Upper lobe of right lung (tissue), 1 donor: ENCODE results near the gene FIP1L1. TPM values are rescaled to one million over a fixed set of nuclear protein-coding genes. Genes with fewer than 3 reads are reported as not detected.

Experiments
- ATAC-seq: fragments of 200-7000 bp; cut with Tn5 transposase; one replicate; pipeline ENCODE4 v1.9.1; 2020; ENCODE audit warnings: mild to moderate bottlenecking, moderate library complexity
- DNase-seq: peaks from one replicate; pipeline ENCODE4 v3.0.0-alpha.2; 2020
- H3K27ac ChIP-seq: fragments of 200-600 bp; one replicate; pipeline ENCODE4 v1.8.0; 2022
- H3K27me3 ChIP-seq: fragments of 200-600 bp; one replicate; pipeline ENCODE4 v1.8.0; 2022; ENCODE audit warnings: mild to moderate bottlenecking
- H3K36me3 ChIP-seq: fragments of 200-600 bp; one replicate; pipeline ENCODE4 v1.8.0; 2022
- H3K4me1 ChIP-seq: fragments of 200-600 bp; one replicate; pipeline ENCODE4 v1.8.0; 2022
- H3K4me3 ChIP-seq: fragments of 200-600 bp; one replicate; pipeline ENCODE4 v1.8.0; 2022; ENCODE audit warnings: mild to moderate bottlenecking
- H3K9me3 ChIP-seq: fragments of 200-600 bp; one replicate; pipeline ENCODE4 v1.8.0; 2022
- CTCF ChIP-seq: fragments of 200-600 bp; IDR thresholded peaks from one replicate; pipeline ENCODE4 v1.8.0; 2022; ENCODE audit warnings: antibody characterized with exemption
- intact Hi-C: fragments of 100-400 bp; cut with DNase I; formaldehyde crosslinking; loops from one replicate; pipeline ENCODE4 v1.11.0; 2022
- total RNA-seq: library from RNA; stranded (reverse); fragmentation: NEBNext Ultra II Directional; extraction: Animal tissue kit (Norgen Biotek cat#: 25700); gene quantifications from one replicate; pipeline ENCODE4 v1.2.1, GENCODE V29; 2021
- donor health status: DM: no; HTN: yes; CAD: no; lungs with severe emphysema.

Gene FIP1L1
- total RNA-seq, 1 donor from 2014 or later = 39.0 TPM

- intact Hi-C loops = no loop called here
- H3K27ac ChIP-seq = no peak overlapping the region
- H3K9me3 ChIP-seq = no peaks in the 10 kb centered on the region
- ATAC-seq = no peak
- H3K27me3 ChIP-seq = no peaks in the 10 kb centered on the region
- TF ChIP-seq CTCF = no peak
- H3K36me3 ChIP-seq = peaks cover 63% of the 10 kb centered on the region
- no peaks in the 10 kb centered on the region for H3K4me1 ChIP-seq
- no peak for DNase-seq
- H3K4me3 ChIP-seq = no peak overlapping the region
Measured at GRCh38 chr4:53432528-53433424, 55.3 kb downstream of the FIP1L1 start.

- Histone ChIP-seq H3K36me3 (peaks cover 38% of the 10 kb centered on the region), H3K4me1 (no peaks in the 10 kb centered on the region), H3K4me3 (no peak overlapping the region), H3K9me3 (no peaks in the 10 kb centered on the region), H3K27ac (no peak overlapping the region), H3K27me3 (no peaks in the 10 kb centered on the region)
- DNase-seq (no peak), ATAC-seq (peak; percentile 34)
- no peak for TF ChIP-seq CTCF
- intact Hi-C loops = no loop called here
Measured at GRCh38 chr4:53436251-53436650, 58.8 kb downstream of the FIP1L1 start.

- no peak overlapping the region for H3K4me3 ChIP-seq
- no peak for DNase-seq
- no peak overlapping the region for H3K27ac ChIP-seq
- H3K9me3 ChIP-seq = no peaks in the 10 kb centered on the region
- intact Hi-C loops = no loop called here
- peaks cover 49% of the 10 kb centered on the region for H3K36me3 ChIP-seq
- no peaks in the 10 kb centered on the region for H3K27me3 ChIP-seq
- ATAC-seq = no peak
- no peak for TF ChIP-seq CTCF
- no peaks in the 10 kb centered on the region for H3K4me1 ChIP-seq
Measured at GRCh38 chr4:53441564-53441963, 64.1 kb downstream of the FIP1L1 start.

- no peak for ATAC-seq
- H3K27ac ChIP-seq = no peak overlapping the region
- DNase-seq = no peak
- peaks cover 46% of the 10 kb centered on the region for H3K36me3 ChIP-seq
- no peaks in the 10 kb centered on the region for H3K9me3 ChIP-seq
- no peaks in the 10 kb centered on the region for H3K4me1 ChIP-seq
- intact Hi-C loops = no loop called here
- no peaks in the 10 kb centered on the region for H3K27me3 ChIP-seq
- no peak overlapping the region for H3K4me3 ChIP-seq
- TF ChIP-seq CTCF = no peak
Measured at GRCh38 chr4:53444954-53445353, 67.5 kb downstream of the FIP1L1 start.

- H3K27ac ChIP-seq = no peak overlapping the region
- no peaks in the 10 kb centered on the region for H3K4me1 ChIP-seq
- H3K27me3 ChIP-seq = no peaks in the 10 kb centered on the region
- peaks cover 51% of the 10 kb centered on the region for H3K36me3 ChIP-seq
- H3K9me3 ChIP-seq = no peaks in the 10 kb centered on the region
- no peak overlapping the region for H3K4me3 ChIP-seq
- no peak for TF ChIP-seq CTCF
- intact Hi-C loops = no loop called here
- ATAC-seq (no peak), DNase-seq (no peak)
Measured at GRCh38 chr4:53450773-53451172, 73.3 kb downstream of the FIP1L1 start.
